Upper lobe of left lung (tissue), 4 donors: ENCODE data around the gene BROX.

Experiments used
- CTCF ChIP-seq, 6 experiments: fragments of 450-650 bp in 4 of 6; fragments of 200-600 bp in 2 of 6; sonication (generic) in 2 of 6; IDR thresholded peaks; one replicate each; pipeline ENCODE4 v1.5.1; 2016 to 2019; ENCODE audit warnings: antibody characterized with exemption in 6 of 6
- POLR2A ChIP-seq, 4 donors: fragments of 450-650 bp; IDR thresholded peaks; one replicate each; pipeline ENCODE4 v1.5.1; 2016 to 2017; ENCODE audit warnings: antibody characterized with exemption in 4 of 4, mild to moderate bottlenecking in 2 of 4
- POLR2AphosphoS5 ChIP-seq, 2 donors: sonication (generic); formaldehyde crosslinking; IDR thresholded peaks; one replicate each; pipeline ENCODE4 v1.5.1; 2017; ENCODE audit warnings: antibody characterized with exemption in 2 of 2

GRCh38 chr1:222730866-222731265, 18.5 kb downstream of the BROX start:
- TF ChIP-seq CTCF (IDR thresholded peaks at IDR 0.05) (no peak), POLR2AphosphoS5 (IDR thresholded peaks at IDR 0.05) (no peak), POLR2A (IDR thresholded peaks at IDR 0.05) (no peak)
